NCI-H345 treated with DMSO at 0.1 percent for 48 hours (cell line): ENCODE measurements around the gene SGPL1.

Source experiments
- DNase-seq: peaks from one replicate; lab custom pipeline; 2025; ENCODE audit not compliant: unreplicated experiment; lab: John Stamatoyannopoulos, UW

The SGPL1 gene

GRCh38 chr10:70872291-70872690 lies 56.5 kb downstream of the SGPL1 start:
- no peak for DNase-seq

GRCh38 chr10:70874061-70874460 lies 58.3 kb downstream of the SGPL1 start:
- no peak for DNase-seq

- DNase-seq: no peak
Measured at GRCh38 chr10:70879207-70879606, 63.5 kb downstream of the SGPL1 start.

GRCh38 chr10:70880077-70880534 lies 64.4 kb downstream of the SGPL1 start:
- peak; percentile 32 for DNase-seq

- no peak for DNase-seq
Measured at GRCh38 chr10:70884741-70885140, 69.0 kb downstream of the SGPL1 start.

GRCh38 chr10:70885481-70885880 lies 69.7 kb downstream of the SGPL1 start:
- no peak for DNase-seq

GRCh38 chr10:70885931-70886903 lies 70.5 kb downstream of the SGPL1 start:
- no peak for DNase-seq

GRCh38 chr10:70886921-70887665 lies 71.3 kb downstream of the SGPL1 start:
- no peak for DNase-seq

- DNase-seq: no peak
Measured at GRCh38 chr10:70887804-70888800, 72.4 kb downstream of the SGPL1 start, which contains the start of gene PCBD1. Gene PCBD1, minus strand, starts transcription at chr10:70888565. Its CDS starts 32 bp downstream, at chr10:70888533.

GRCh38 chr10:70889291-70889690 lies 73.5 kb downstream of the SGPL1 start:
- no peak for DNase-seq

- no peak for DNase-seq
Measured at GRCh38 chr10:70890917-70891431, 75.2 kb downstream of the SGPL1 start.

GRCh38 chr10:70891627-70892026 lies 75.9 kb downstream of the SGPL1 start:
- DNase-seq: no peak

GRCh38 chr10:70892631-70893030 lies 76.9 kb downstream of the SGPL1 start:
- DNase-seq: no peak

GRCh38 chr10:70893227-70894006 lies 77.7 kb downstream of the SGPL1 start:
- DNase-seq: no peak

- DNase-seq: no peak
Measured at GRCh38 chr10:70894416-70894815, 78.7 kb downstream of the SGPL1 start.

- no peak for DNase-seq
Measured at GRCh38 chr10:70896551-70896950, 80.8 kb downstream of the SGPL1 start.

GRCh38 chr10:70898687-70899086 lies 82.9 kb downstream of the SGPL1 start:
- no peak for DNase-seq

- DNase-seq: no peak
Measured at GRCh38 chr10:70899096-70899495, 83.3 kb downstream of the SGPL1 start.

GRCh38 chr10:70901276-70901878 lies 85.6 kb downstream of the SGPL1 start:
- DNase-seq: no peak
